DOHH2 (cell line): ENCODE measurements around the gene PXDC1.

Experiments used
- CTCF ChIP-seq: fragments of 200-600 bp; sonication (generic); IDR thresholded peaks from one replicate; pipeline ENCODE4 v1.5.1; 2014; ENCODE audit warnings: antibody characterized with exemption, mild to moderate bottlenecking, low read depth, low read length; ENCODE audit not compliant: poor library complexity, severe bottlenecking
- EZH2phosphoT487 ChIP-seq: fragments of 200-600 bp; sonication (generic); IDR thresholded peaks from 2 replicates; pipeline ENCODE4 v1.6.1; 2017; ENCODE audit warnings: borderline replicate concordance, mild to moderate bottlenecking, antibody characterized with exemption, low read length, moderate library complexity, mixed read lengths

DNA sequence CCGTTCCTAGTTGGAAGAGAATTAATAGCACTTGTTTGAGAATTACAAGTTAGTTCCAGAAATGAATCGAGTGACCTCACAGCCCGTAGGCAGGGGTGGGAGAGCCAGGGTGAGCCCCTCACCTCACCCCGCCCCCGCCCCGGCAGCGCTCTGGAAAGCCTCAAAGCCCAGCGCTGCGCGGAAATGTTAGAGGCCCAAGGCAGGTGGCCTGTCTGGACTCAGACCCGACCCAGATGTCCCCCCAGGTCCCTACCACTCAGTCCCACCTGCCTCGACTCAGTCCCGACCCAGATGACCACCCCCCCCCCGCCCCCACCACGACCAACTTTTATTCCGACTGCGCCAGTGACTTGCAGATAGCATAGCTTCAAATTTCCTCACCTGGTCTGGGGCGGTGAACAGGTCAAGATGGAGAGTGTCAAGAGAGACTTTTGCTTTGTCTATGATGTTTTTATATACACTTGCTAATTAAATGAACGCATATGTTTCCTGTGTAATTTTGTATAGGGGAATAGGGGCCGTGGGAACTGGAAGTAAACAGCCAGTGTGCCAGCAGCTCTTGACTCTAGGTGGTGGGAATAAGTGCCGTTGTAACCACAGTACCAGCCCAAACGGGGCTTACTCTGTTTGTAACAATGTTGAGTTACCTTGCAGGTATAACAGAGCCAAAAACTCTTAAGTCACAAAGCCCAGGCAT, 1.2 kb upstream of the PXDC1 start:
- no peak for TF ChIP-seq CTCF
- no peak for TF ChIP-seq EZH2phosphoT487
